ENCODE measurements around the gene ATP11A.

The ATP11A gene

DNA sequence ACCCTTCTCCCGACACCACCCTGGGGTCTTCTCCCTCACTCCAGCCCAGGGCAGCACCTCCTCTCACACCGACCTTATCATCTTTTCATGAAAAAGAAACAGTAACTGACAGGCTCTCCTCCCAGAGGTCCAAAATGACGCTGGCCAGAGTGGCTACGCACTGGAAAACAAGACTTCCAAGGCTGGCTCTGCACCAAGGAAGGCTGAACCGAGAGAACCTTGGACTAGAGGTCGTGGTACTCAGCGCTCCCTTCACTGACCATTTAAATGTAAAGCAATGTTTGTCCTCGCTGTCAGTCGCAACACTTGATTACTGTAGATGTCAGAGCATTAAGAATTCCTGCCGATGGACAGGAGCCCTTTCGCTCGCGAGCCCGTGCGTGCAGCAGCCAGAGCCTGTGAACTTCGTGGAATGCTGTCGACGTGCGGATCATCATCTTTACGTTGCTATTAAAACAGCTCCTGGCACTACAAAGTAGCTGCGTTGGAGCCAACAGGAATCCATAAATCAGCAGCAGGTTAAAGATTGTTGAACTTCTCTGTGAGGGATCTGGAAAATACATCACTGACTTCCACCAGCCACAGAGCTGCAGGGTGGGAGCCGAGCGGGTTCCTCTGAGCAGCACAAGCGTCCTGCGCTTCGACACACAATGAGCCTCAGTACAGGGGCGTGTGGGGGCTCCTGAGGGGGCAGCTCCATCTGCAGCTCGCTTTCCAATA lies 153.7 kb downstream of the ATP11A start:
- TF ChIP-seq, protein P1, sequence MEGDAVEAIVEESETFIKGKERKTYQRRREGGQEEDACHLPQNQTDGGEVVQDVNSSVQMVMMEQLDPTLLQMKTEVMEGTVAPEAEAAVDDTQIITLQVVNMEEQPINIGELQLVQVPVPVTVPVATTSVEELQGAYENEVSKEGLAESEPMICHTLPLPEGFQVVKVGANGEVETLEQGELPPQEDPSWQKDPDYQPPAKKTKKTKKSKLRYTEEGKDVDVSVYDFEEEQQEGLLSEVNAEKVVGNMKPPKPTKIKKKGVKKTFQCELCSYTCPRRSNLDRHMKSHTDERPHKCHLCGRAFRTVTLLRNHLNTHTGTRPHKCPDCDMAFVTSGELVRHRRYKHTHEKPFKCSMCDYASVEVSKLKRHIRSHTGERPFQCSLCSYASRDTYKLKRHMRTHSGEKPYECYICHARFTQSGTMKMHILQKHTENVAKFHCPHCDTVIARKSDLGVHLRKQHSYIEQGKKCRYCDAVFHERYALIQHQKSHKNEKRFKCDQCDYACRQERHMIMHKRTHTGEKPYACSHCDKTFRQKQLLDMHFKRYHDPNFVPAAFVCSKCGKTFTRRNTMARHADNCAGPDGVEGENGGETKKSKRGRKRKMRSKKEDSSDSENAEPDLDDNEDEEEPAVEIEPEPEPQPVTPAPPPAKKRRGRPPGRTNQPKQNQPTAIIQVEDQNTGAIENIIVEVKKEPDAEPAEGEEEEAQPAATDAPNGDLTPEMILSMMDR (IDR thresholded peaks at IDR 0.05; ENCODE audit: insufficient read depth, missing control alignments) = no peak
- DNase-seq (ENCODE audit: insufficient read length, low spot score) = no peak
- no peak for FAIRE-seq

DNA sequence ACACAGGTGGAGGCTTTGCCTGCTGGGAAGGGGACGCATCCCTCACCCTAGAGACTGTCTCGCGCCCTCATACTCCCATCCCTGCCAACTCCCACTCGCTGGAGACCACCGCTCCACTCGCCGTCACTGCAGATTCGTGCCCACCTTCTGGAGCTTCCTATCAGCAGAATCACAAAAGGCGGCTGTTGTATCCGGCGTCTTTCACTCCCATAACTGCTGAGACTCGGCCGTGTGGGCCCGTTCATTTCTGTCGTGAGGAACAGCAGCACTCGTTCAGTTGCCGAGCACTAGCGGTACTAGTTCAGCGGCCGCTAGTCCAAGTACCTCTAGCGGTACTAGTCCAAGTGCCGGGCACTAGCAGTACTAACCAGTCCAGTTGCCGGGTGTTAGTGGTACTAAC lies 154.6 kb downstream of the ATP11A start:
- no peak for FAIRE-seq
- TF ChIP-seq, protein P1 (IDR thresholded peaks at IDR 0.05; ENCODE audit: insufficient read depth, missing control alignments) = no peak
- no peak for DNase-seq (ENCODE audit: insufficient read length, low spot score)

DNA sequence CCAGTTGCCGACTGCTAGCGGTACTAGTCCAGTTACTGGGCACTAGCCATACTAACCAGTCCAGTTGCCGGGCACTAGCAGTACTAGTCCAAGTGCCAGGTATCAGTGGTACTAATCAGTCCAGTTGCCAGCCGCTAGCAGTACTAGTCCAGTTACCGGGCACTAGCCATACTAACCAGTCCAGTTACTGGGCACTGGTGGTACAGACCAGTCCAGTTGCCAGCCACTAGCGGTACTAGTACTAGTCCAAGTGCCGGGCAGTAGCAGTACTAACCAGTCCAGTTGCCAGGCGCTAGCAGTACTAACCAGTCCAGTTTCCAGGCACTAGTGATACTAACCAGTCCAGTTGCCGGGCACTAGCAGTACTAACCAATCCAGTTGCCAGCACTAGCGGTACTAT lies 155.0 kb downstream of the ATP11A start:
- no peak for FAIRE-seq
- DNase-seq (ENCODE audit: insufficient read length, low spot score) = no peak
- TF ChIP-seq, protein P1 (IDR thresholded peaks at IDR 0.05; ENCODE audit: insufficient read depth, missing control alignments) = no peak

DNA sequence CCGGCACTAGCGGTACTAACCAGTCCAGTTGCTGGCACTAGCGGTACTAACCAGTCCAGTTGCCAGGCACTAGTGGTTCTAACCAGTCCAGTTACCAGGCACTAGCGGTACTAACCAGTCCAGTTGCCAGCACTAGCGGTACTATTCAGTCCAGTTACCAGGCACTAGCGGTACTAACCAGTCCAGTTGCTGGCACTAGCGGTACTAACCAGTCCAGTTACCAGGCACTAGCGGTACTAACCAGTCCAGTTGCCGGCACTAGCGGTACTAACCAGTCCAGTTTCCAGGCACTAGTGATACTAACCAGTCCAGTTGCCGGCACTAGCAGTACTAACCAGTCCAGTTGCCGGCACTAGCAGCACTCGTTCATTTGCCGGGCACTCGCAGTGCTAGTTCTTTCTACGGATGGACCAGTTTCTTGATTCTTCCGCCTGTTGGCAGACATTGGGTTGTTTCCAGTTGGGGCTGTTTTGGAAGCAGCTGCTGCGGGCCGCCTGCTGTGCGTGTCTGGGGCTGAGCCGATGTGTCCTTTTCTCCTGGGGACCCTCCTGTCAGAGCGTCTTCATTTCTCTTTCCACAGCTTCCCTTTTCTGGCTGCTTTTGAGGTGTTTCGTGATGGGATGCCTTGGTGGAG lies 155.8 kb downstream of the ATP11A start:
- FAIRE-seq (no peak), DNase-seq (ENCODE audit: insufficient read length, low spot score) (no peak)
- TF ChIP-seq, protein P1 (IDR thresholded peaks at IDR 0.05; ENCODE audit: insufficient read depth, missing control alignments) = no peak

DNA sequence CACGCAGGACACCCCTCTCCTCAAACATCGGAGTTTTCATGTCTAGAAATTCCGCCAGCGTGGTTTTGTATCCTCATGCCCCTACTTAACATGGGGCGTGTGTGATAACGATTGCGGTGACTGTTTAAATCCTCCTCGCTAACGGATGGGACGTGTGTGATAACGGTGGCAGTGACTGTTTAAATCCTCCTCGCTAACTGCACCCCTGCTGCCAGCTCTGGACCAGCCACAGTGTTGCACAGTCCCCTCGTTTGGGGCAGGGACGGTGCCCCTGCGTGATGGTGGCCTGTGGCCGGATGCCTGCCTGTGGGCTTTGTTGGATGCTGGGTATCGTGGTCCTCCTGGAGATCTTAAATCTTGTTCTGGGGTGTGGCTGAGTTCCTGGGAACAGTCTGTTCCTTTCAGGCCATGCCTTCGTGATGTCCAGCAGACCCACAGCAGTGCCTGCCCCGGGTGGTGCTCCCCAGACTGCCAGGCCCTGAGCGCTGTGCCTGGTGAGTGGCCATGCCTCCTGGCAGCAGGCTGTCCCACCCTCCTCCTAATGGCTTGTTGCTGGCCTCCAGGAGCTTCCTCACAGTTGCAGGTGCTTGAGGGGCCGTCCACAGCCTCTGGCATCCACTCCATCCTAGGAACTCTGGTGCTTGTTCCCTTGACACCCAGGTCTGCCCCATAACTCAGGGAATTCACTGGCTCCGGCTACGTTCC lies 156.7 kb downstream of the ATP11A start:
- no peak for FAIRE-seq
- TF ChIP-seq, protein P1 (IDR thresholded peaks at IDR 0.05; ENCODE audit: insufficient read depth, missing control alignments) = no peak

DNA sequence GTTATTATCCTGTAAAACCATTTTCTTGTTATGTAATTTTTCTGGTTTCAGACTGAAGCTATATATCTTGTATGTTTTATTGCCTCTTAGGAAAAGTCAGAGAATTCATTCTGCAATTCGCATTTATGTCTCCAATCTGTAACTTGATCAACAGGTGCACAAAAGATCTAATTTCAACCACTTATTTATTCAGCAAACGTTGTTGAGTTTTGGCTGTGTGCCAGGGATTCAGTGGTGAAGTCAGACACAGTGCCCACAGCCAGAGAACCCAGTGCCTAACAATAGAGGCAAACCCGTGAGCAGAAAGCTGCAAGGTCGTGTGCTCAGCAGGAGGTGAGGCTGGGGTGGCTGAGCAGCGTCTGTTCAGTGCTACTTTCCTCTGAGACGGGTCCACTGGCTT lies 159.7 kb downstream of the ATP11A start:
- TF ChIP-seq, protein P1 (IDR thresholded peaks at IDR 0.05; ENCODE audit: insufficient read depth, missing control alignments) = no peak
- FAIRE-seq = no peak
- no peak for DNase-seq (ENCODE audit: insufficient read length, low spot score)

More for the DNA sequence above, 156.7 kb downstream of the ATP11A start:
- DNase-seq (ENCODE audit: insufficient read length, low spot score) = no peak
